ENCODE data around the gene TM9SF1. TPM values are rescaled to one million over a fixed set of nuclear protein-coding genes. Genes with fewer than 3 reads are reported as not detected.

The TM9SF1 gene
- total and polyA plus RNA-seq, 2 of the 13 experiments (the other 11 are each of a cell fraction or from before 2014, with no cell fraction given), result 83.2 to 110 TPM

- TF ChIP-seq ZBTB7B (CRISPR knock-in tag; IDR thresholded peaks at IDR 0.05) (peak; percentile 52; the same call in 1 of the 2 replicates), ZNF251 (CRISPR knock-in tag; IDR thresholded peaks at IDR 0.05) (0 out of 2 replicates have a peak, but pooled peaks have one; percentile 60), POGK (CRISPR knock-in tag; conservative IDR thresholded peaks at IDR 0.05) (peak; percentile 12; the same call in 1 of the 2 replicates), SMYD3 (CRISPR knock-in tag; IDR thresholded peaks at IDR 0.05) (peak; percentile 30; the same call in 1 of the 2 replicates), MXD3 (CRISPR knock-in tag; IDR thresholded peaks at IDR 0.05) (peak; percentile 28; the same call in 1 of the 2 replicates), ZNF3 (CRISPR knock-in tag; IDR thresholded peaks at IDR 0.05) (peak; percentile 16; the same call in 1 of the 2 replicates), ZNF550 (CRISPR knock-in tag; IDR thresholded peaks at IDR 0.05; ENCODE audit: borderline replicate concordance) (0 out of 2 replicates have a peak, but pooled peaks have one; percentile 63), MEIS2 (CRISPR knock-in tag; IDR thresholded peaks at IDR 0.05) (0 out of 2 replicates have a peak, but pooled peaks have one; percentile 5), ZNF609 (CRISPR knock-in tag; IDR thresholded peaks at IDR 0.05; ENCODE audit: borderline replicate concordance) (0 out of 2 replicates have a peak, but pooled peaks have one; percentile 30), RARG (CRISPR knock-in tag; IDR thresholded peaks at IDR 0.05; ENCODE audit: low read depth) (0 out of 2 replicates have a peak, but pooled peaks have one; percentile 21), ZNF318 (CRISPR knock-in tag; IDR thresholded peaks at IDR 0.05) (peak; percentile 92; the same call in 1 of the 2 replicates), KMT2A (CRISPR knock-in tag; IDR thresholded peaks at IDR 0.05) (peak; percentile 75; the same call in 1 of the 2 replicates)
Observed at GRCh38 chr14:24231263-24232120, 36.3 kb upstream of the TM9SF1 start (continued).
